Esophagus squamous epithelium (tissue), 4 donors: ENCODE results near the gene TMEM174.

Experiments used
- POLR2A ChIP-seq, 4 donors: fragments of 450-650 bp; IDR thresholded peaks; one replicate each; pipeline ENCODE4 v1.6.1; 2017; ENCODE audit warnings: antibody characterized with exemption in 4 of 4, mild to moderate bottlenecking in 4 of 4, moderate library complexity in 3 of 4
- TF ChIP-seq, protein P1 (sequence below), 6 experiments: fragments of 450-650 bp in 4 of 6; fragments of 200-600 bp in 2 of 6; sonication (generic) in 2 of 6; IDR thresholded peaks; one replicate each; pipeline ENCODE4 v1.5.1; 2016 to 2019; ENCODE audit warnings: antibody characterized with exemption in 6 of 6, mild to moderate bottlenecking in 4 of 6, moderate library complexity in 4 of 6

DNA sequence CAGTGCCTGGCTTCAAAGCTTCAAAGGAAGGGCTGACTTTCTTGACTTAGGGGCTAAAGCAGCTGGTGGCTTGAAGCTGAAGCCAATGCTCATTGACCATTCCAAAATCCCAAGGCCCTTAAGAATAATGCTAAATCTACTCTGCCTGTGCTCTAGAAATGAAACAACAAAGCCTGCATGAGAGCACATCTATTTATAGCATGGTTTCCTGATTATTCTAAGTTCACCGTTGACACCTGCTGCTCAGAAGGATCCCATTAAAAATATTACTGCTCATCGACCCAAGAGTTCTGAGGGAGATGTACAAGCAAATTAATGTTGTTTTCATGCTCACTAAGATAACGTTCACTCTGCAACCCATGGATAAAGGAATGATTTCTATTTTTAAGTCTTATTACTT, 6.7 kb downstream of the TMEM174 start:
- no peak for TF ChIP-seq POLR2A (IDR thresholded peaks at IDR 0.05)
- TF ChIP-seq, protein P1, sequence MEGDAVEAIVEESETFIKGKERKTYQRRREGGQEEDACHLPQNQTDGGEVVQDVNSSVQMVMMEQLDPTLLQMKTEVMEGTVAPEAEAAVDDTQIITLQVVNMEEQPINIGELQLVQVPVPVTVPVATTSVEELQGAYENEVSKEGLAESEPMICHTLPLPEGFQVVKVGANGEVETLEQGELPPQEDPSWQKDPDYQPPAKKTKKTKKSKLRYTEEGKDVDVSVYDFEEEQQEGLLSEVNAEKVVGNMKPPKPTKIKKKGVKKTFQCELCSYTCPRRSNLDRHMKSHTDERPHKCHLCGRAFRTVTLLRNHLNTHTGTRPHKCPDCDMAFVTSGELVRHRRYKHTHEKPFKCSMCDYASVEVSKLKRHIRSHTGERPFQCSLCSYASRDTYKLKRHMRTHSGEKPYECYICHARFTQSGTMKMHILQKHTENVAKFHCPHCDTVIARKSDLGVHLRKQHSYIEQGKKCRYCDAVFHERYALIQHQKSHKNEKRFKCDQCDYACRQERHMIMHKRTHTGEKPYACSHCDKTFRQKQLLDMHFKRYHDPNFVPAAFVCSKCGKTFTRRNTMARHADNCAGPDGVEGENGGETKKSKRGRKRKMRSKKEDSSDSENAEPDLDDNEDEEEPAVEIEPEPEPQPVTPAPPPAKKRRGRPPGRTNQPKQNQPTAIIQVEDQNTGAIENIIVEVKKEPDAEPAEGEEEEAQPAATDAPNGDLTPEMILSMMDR (IDR thresholded peaks at IDR 0.05), result no peak
